ENCODE measurements around the gene PSMD13.

The PSMD13 gene

DNA sequence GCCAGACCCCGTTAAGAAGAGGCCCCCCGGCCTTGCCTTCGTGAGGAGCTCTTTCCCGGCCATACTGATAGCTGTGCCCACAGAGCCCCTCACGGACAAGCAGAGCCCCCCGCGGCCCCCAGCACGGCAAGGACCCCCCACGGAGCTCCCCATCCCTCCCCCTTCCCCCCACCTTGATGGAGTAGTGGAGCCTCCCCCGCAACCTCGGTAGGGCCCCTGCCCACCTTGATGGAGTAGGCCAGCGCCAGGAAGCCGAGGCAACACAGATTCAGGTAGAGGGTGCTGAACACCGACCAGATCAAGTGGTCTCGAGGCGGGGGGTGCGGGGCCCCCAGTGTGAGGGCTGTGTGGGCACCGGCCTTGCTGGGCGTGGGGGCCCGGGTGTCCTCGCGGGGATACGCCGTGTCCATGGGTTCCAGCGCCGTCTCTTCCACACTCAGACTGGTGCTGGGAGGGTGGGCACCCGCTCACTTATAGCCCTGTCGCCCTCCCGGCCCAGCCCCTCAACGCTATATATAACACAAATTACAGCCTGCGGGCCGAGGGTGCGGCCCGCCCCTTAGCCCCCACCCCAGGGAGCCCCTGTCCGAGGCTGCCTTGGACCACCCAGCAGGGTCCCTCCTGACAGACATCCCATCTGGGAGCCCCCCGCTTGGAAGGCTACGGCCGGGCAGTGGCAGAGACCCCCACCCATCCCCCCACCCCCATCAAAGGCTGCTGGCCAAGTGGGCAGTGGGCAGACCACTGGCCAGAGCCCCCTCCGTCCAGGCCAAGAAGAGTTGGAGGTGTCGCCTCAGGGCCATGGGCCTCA lies 62.5 kb downstream of the PSMD13 start, which contains the start of gene IFITM5:
Gene IFITM5, minus strand, starts transcription at position 446 of the 811 bp plus-strand sequence. Its CDS starts 36 bp downstream, at position 410.
- DNase-seq (ENCODE audit: low read depth in 2 of 2) = no peak

DNA sequence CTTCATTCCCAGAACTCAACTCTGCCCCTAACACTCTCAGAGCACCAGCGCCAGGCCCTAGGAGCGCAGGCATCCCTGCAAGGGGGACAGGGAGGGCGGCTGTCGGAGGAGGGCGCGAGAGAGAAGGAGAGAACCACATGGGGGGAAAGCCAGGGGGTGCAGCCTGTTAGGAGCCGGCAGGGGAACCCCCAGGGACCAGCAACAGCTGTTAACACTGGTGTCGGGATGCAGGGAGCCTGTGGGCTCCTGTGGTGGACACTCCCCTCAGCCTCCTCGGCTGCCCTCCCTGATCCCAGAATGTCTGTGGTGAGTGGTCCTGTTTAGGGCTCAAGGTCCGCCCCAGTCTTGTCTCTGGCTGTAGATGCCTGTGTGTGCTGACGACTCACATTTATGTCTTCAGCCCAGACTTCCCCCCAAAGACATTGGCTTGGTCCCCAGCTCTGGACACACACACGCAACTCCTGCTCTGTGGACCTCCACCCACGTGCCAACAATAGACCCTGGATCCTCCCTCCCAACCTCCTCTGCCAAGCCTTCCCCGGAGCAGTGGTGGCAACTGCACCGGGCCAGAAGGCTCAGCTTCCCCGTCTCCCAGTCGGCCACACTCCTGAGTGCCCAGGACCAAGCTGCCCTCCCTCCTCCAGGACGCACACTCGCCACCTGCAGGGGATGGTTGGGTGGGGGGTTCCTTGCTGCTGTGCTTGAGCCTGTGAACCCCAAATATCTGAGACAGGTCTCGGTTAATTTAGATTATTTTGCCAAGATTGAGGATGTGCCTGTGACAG lies 63.4 kb downstream of the PSMD13 start:
- no peak for DNase-seq (ENCODE audit: low read depth in 2 of 2)

Data from stimulated activated CD8-positive, alpha-beta memory T cell treated with anti-CD3 and anti-CD28 coated beads, Interleukin-2, amount 100 ng/mL, for 1 hour (primary cell).